Left lobe of liver (tissue), 2 donors: Measurements from ENCODE around the gene KLRK1. TPM values are rescaled to one million over a fixed set of nuclear protein-coding genes. Genes with fewer than 3 reads are reported as not detected.
A peak's percentile ranks its signal among the peaks of the same experiment; 100 is the strongest.
"Not testable (repeated sequence)": the region's sequence is repeated elsewhere in the genome, so short reads cannot be mapped to it uniquely, and the experiment has no call there.

Source experiments
- ATAC-seq: fragments of 200-7000 bp; cut with Tn5 transposase; one replicate; pipeline ENCODE4 v1.9.1; 2020; ENCODE audit warnings: mild to moderate bottlenecking, moderate library complexity
- DNase-seq: peaks from one replicate; pipeline ENCODE4 v3.0.0-alpha.2; 2020; ENCODE audit warnings: low spot score
- total RNA-seq: library from RNA; stranded (reverse); gene quantifications from one replicate; pipeline ENCODE4 v1.2.1, GENCODE V29; 2021
- donor health status: DM: no; HTN: no; CAD: no; lungs with moderate emphysema.
- donor health status: DM: no; HTN: yes; CAD: no.

The KLRK1 gene
- total RNA-seq, 1 donor from 2014 or later = 0.55 TPM

DNA sequence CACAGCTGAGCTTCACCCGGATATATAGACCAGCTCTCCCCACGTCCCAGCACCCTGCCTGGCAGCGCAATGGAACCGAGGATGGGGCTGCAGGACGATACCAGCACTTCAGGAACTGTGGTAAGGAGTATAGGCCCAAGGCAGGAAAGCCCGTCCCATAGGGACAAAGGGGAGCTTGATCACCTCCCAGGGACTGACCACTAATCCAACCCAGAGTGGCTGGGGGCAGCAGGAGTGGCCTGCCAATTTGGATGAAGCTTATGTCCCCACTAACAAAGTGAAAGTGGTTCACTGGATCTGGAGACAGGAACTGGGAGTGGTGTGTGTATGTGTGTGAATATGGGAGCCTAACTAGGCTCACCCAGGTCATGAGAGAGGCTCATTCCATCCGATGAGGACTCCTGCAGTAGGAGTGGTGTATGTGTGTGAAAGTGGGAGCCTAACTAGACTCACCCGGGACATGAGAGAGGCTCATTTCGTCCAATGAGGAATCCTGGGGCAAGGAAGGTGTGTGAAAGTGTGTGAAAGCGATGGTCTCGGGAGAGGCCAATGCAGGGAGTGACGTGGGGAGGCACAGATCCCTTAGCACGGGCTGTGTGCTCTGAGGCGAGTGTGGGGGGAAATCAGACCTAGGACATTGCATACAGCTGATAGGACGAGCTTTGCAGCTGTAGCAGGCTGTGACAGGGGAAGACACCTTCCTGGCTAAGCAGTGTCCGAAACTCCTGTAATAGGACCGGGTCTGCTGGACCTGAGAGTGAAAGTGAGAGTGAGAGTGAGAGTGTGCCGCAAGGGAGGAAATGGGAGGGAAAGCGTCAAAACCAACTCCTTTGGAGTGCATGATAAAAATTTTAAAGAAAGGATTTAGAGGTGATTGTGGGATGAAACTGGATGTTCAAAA is 25.7 kb downstream of the KLRK1 start:
- DNase-seq = peak; percentile 62
- ATAC-seq = peak; percentile 81

DNA sequence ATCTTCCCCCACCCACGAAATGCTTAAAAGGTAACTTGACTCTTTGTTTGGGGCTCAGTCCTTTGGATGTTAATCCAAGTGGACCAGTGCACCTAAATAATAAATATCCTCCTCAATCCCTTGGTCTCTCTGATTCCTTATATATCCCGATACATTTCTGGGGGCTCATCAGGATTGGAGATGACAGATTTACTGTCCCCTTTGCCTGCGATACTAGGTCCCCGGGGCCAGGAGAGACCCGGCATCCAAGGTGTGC is 26.3 kb downstream of the KLRK1 start:
- DNase-seq (no peak), ATAC-seq (no peak)

DNA sequence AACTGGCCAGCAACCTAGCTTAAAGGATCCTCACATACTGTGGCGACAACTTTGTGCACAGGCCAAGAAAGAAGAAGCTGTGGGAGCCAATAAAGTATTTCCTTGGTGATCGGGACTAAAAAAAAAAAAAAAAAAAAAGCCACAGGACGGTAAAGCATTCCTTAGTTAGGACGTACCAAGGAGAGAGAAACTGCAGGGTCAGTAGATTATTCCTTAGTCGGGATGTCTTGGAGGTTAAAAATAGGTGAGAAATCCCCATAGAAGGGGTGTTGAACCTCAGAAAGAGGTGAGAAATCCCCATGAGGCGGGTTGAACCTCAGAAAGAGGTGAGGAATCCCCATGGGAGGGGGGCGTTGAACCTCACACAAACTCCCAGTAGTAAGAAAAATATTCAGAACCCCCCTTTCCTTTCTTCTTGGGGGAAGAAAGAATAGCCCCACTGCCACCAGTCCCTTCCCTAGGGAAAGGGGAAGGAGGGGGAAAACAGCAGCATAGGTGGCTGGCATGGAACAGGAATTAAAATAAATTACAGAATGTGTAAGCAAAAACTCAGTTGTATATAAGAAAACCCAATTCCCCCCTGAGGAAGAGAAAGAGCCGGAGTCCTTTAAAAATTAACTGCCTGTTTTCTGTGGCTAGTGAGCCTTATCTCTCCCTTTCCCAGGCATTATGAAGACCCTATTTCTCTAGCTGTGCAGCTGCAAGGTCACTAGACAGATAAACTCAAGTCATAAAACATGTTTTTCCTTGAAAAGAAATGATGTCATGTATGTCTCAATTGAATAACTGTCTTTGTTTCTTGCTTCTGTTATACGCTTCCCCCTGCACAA is 26.8 kb downstream of the KLRK1 start:
- no peak for ATAC-seq
- DNase-seq = no peak

DNA sequence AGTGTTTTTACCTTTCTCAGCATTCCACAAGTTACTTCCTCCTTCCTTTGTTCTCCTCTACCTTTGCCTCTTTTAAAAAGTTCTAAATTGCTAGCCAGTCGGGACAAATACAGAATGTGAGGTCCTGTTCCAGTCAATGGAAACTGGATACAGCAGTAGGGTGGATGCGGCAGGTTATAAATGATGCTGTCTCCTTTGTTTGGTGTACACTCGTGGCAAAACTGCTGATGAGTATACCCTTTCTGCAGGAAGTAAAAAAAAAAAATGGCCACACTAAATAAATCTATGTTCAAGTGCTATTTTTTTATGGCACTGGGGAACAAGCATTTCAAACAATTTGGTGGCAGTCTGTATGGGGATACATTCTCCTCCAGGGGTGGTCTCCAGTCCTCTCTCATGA is 27.5 kb downstream of the KLRK1 start:
- DNase-seq (no peak), ATAC-seq (no peak)

DNA sequence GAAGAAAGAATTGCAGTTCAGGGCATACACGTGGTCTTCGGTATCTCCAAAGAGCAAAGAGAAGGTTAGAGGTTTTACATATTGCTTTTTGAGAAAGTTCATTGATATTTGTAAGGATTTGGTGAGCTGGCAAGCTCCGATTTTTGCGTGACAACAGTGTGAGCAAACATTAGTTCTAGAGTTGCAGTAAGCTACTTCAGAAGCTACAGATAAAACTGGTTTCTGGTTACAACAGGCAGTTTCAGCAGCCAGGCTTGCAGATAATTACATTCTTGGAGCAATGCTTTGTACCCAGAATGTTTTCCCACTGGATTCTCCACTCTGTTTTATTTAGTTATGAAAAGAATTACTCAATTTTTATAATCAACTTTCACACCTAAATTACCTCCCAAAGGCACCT is 28.2 kb downstream of the KLRK1 start:
- ATAC-seq (no peak), DNase-seq (no peak)

DNA sequence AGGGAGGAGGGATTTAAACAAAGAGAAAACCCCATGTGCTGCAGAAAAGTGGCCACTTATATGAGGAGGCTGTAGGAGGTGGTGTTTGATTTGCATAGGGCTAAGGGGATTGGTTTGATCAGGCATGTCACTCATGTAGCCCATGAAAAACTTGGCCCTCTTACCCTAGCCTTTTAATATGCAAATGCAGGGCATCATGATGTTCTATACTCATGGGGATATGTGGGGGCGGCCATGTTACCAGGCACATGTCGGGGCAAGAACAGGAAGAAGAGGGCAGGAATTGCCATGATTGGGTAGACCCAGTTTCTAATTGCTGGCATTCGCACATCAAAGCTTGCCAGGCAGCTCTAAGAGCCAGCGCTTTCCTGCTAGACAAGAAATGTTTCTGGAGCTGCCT is 28.8 kb downstream of the KLRK1 start:
- ATAC-seq (no peak), DNase-seq (no peak)

DNA sequence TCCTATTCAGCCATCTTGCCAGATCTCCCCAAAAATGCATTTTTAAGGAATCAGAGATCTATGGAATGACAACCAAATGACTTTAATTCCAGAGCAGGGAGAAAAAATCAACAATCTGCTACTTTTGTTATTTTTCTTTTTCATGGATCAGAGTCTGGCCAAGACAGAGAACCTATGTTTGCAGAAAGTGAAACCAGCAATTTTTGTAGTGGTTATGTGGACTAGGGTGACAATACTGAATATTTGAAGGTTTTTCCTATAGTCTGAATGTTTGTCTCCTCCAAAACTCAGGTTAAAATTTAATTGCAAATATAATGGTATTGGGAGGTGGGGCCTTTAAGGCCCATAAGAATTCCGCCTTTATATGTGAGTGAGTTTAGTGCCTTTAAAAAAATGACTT is 30.9 kb downstream of the KLRK1 start:
- ATAC-seq = no peak
- DNase-seq = no peak

DNA sequence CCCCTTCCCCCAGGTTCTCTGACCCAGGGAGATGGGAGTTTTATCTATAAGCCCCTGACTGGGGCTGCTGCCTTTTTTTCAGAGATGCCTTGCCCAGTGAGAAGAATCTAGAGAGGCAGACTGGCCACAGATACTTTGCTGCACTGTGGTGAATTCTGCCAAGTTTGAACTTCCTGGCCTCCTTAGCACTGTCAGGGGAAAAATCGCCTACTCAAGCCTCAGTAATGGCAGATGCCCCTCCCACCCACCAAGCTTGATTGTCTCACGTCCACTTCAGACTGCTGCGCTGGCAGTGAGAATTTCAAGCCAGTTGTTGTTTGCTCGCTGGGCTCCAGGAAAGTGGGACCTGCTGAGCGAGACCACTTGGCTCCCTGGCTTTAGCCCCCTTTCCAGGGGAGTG is 31.7 kb downstream of the KLRK1 start:
- DNase-seq (no peak), ATAC-seq (no peak)

DNA sequence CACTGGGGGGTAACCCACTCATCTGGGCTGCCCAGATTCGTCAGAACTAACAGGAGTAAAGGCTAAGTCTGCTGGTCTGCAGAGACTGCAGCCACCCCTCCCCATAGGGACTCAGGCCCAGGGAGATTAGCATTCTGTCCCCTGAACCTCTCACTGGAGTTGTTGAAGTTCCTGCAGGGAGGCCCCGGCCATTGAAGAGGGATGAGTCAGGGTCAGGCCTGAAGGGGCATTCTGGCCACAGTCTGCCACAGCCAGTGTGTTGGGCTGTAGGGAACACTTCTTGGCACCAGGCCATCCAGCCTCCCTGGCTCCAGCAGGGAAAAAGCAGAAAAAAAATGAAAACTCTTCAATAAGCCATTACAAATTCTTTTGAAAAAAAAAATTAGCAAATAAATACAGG is 35.3 kb downstream of the KLRK1 start:
- ATAC-seq (no peak), DNase-seq (no peak)

DNA sequence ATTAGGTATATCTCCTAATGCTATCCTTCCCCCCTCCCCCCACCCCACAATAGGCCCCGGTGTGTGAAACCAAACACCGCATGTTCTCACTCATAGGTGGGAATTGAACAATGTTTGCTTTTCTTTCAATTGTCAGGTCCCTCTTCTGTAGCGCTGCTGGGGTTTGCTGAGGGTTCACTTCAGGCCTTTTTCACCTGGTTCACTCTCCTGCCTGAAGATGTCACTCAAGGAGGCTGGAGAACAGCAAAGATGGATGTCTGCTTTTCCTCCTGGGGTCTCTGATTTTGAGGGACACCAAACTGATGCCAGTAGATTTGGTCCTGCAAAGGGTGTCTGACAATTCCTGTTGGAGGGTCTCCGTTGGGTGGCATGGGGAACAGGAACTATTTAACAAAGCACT is 35.8 kb downstream of the KLRK1 start:
- ATAC-seq (no peak), DNase-seq (no peak)

DNA sequence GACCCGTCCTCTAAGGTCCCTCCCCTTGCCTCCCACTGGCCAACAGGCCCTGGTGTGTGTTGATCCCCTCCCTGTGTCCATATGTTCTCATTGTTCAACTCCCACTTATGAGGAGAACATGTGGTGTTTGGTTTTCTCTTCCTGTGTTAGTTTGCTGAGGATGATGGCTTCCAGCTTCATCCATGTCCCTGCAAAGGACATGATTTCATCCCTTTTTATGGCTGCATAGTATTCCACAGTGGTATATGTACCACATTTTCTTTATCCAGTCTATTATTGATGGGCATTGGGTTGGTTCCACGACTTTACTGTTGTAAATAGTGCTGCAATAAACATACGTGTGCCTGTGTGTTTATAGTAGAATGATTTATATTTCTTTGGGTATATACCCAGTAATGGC is 38.4 kb downstream of the KLRK1 start:
- DNase-seq, ATAC-seq: not testable (repeated sequence)

DNA sequence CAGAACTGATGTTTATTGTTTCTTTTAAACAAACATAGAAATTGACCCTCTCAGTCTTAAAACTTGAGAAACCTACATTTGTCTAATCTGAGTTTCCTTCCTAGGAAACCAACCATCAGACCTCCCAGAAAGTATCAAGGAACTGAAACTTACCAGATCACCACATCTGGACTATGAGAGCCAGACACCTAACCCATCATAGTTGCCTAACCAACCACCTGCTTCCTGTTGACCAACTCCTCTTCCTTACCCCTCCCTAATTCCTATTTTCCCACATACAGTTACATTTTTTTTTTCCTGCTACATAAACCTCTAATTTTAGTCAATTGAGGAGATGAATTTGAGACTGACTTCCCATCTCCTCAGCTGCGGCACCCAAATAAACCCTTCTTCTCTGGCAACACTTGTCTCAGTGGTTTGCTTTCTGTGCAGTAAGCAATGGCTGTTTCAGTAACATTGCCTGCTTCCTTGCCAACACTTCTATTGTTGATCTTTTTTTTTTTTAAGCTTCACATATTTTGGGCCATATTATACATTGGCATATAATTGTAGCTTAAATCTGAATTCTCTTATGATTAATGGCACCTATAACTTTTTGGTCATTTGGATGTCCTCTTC is 47.8 kb downstream of the KLRK1 start:
- ATAC-seq (no peak), DNase-seq (no peak)

DNA sequence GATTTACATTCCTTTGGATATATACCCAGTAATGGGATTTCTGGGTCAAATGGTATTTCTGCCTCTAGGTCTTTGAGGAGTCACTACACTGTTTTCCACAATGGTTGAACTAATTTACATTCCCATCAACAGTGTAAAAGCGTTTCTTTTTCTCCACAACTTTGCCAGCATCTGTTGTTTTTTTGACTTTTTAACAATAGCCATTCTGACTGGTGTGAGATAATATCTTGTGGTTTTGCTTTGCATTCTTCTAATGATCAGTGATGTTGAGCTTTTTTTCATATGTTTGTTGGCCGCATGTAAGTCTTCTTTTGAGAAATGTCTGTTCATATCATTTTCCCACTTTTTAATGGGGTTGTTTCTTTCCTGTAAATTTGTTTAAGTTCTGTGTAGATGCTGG is 48.9 kb downstream of the KLRK1 start:
- ATAC-seq, DNase-seq: not testable (repeated sequence)

DNA sequence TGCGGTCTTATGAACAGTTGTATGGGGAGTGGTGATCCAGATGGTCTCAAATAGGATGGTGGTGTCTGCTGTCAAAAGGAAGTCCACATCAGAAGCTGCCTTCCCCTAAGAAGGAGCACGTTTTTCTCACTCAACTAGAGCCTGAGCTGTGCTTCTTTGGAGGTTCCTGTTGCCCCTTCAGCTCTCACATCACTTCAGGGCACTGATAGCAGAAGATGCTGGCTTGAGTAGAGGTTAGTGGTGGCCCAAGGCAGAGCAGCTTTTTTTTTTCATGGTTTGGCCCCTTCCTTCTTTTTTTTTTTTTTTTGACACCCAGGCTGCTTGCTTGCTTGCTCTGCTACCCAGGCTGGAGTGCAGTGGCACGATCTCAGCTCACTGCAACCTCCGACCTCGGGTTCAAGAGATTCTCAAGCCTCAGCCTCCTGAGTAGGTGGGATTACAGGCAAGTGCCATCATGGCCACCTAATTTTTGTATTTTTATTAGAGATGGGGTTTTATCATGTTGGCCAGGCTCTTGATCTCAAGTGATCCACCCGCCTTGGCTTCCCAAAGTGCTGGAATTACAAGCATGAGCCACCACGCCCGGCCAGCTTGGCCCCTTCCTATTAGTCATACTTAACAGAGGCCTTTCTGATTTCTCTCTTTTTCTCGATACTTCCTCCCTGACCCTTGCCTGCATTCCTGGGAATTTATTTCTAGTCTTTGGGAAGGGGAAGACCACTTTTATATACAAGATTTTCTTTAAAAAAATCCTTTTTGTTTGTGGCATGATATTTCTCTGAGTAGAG is 50.6 kb downstream of the KLRK1 start:
- DNase-seq (no peak), ATAC-seq (no peak)

DNA sequence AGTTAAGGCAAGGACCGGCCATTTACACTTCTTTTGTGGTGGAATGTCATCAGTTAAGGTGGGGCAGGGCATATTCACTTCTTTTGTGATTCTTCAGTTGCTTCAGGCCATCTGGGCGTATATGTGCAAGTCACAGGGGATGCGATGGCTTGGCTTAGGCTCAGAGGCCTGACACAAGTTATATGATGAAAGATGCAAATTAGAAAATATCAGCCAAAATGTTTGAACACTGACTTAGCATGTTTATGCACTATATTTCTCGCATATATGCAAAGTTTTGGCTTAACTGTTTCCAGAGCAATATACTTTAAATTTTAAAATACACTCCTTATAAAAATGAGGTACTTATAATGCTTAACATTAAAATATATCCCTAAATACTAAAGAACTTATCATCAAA is 51.4 kb downstream of the KLRK1 start:
- not testable (repeated sequence) for DNase-seq, ATAC-seq

DNA sequence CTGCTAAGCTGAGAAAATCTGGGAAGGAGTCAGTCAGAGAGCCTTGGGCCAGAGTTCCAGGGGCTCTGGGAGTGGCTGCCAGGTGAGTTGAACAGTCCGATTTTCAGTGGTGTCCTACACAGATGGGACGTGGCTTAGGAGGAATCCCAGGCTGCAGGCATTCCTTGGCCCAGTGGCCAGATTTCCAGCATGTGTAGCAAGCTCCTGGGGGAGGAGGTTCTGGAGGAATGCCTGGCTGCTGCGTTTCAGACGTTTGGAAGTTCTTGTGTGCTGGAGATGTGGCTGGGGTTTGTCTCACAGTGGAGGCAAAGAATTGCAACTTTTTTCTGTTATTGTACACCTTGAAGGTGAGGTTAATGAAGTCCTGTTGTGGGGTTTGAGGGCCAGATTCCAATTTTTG is 53.6 kb downstream of the KLRK1 start:
- not testable (repeated sequence) for DNase-seq, ATAC-seq

DNA sequence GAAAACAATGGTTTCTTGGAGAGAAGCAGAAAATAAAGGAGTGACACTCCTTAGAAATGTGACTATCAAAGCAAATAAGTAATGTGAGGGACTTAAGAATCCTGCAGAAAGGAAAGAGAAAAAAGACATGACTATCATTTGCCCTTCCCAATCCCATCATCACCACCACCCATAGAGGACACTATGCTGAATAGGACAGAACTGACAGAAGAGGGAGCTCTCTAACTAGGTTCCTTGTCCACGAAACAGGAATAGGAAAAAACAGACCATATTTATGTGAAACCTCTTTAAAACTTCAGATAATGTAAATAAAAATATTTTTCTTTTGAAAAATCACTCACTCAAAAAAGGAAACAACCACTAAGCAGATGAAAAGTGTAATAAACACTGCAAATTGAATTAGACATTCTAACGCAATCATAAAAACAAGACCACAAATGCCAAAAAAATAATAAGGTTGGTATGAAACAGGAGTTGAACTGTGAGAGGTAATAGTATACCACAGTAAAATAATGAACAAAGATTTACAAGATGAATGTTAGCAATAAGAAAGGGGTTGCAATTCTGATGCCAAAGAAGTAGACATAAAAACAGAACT is 58.1 kb downstream of the KLRK1 start:
- DNase-seq = no peak
- peak; percentile 86 for ATAC-seq

DNA sequence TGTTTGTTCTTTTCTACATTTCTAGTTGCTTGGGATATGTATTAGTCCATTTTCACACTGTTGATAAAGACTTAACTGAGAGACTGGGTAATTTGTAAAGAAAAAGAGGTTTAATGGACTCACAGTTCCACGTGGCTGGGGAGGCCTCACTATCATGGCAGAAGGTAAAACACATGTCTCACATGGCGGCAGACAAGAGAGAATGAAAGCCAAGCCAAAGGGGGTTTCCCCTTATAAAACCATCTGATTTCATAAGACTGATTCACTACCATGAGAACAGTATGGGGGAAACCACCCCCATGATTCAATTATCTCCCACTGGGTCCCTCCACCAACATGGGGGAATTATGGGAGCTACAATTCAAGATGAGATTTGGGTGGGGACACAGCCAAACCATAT is 61.1 kb downstream of the KLRK1 start:
- not testable (repeated sequence) for ATAC-seq, DNase-seq
